Breast epithelium (tissue), 4 donors: ENCODE results near the gene CAB39. TPM values are rescaled to one million over a fixed set of nuclear protein-coding genes. Genes with fewer than 3 reads are reported as not detected.

Experiments used
- DNase-seq, 2 donors: peaks; one replicate each; pipeline ENCODE4 v3.0.0-alpha.2; 2019; ENCODE audit warnings: low spot score in 2 of 2
- H3K27ac ChIP-seq, 2 donors: fragments of 200-600 bp; sonication (generic) in 1 of 2; one replicate each; pipeline ENCODE4 v1.5.1; 2016 to 2019; ENCODE audit warnings: mild to moderate bottlenecking in 1 of 2
- H3K27me3 ChIP-seq, 2 donors: fragments of 200-600 bp; sonication (generic) in 1 of 2; one replicate each; pipeline versions ENCODE4 v1.5.1 to v1.6.0; 2017 to 2019; ENCODE audit warnings: control low read depth in 1 of 2, mild to moderate bottlenecking in 1 of 2
- H3K36me3 ChIP-seq: fragments of 200-600 bp; one replicate; pipeline ENCODE4 v1.5.1; 2019
- H3K4me1 ChIP-seq, 2 donors: fragments of 200-600 bp; sonication (generic); one replicate each; pipeline ENCODE4 v1.5.1; 2016 to 2019; ENCODE audit warnings: control low read depth in 1 of 2
- H3K4me3 ChIP-seq, 3 donors: fragments of 200-600 bp; sonication (generic); 1 replicate in 2 of 3; 2 replicates in 1 of 3; pipeline ENCODE4 v1.5.1; 2016 to 2019; ENCODE audit warnings: mild to moderate bottlenecking in 3 of 3, moderate library complexity in 2 of 3
- H3K9me3 ChIP-seq, 2 donors: fragments of 200-600 bp; sonication (generic) in 1 of 2; one replicate each; pipeline ENCODE4 v1.5.1; 2016 to 2019; ENCODE audit warnings: control low read depth in 1 of 2
- CTCF ChIP-seq, 3 donors: fragments of 450-650 bp; IDR thresholded peaks; one replicate each; pipeline ENCODE4 v1.5.1; 2016 to 2017; ENCODE audit warnings: antibody characterized with exemption in 3 of 3, mild to moderate bottlenecking in 3 of 3, moderate library complexity in 3 of 3
- POLR2A ChIP-seq: fragments of 450-650 bp; IDR thresholded peaks from one replicate; pipeline ENCODE4 v1.6.1; 2016; ENCODE audit warnings: antibody characterized with exemption, mild to moderate bottlenecking, moderate library complexity
- POLR2AphosphoS5 ChIP-seq, 3 donors: sonication (generic); formaldehyde crosslinking; IDR thresholded peaks; one replicate each; pipeline ENCODE4 v1.6.1; 2017; ENCODE audit warnings: antibody characterized with exemption in 3 of 3
- intact Hi-C: fragments of 100-400 bp; cut with DNase I; formaldehyde crosslinking; loops from one replicate; pipeline ENCODE4 v1.15.1; 2023; ENCODE audit warnings: low total_unique reads
- total RNA-seq, 3 donors: library from RNA; depleted of rRNA; stranded (reverse); fragments of >200 nt; gene quantifications; one replicate each; pipeline ENCODE4 v1.1.0, GENCODE V29; 2016

Gene CAB39
- total RNA-seq, 3 donors from 2014 or later, result 79.0 to 85.9 (median 83.4) TPM

DNA sequence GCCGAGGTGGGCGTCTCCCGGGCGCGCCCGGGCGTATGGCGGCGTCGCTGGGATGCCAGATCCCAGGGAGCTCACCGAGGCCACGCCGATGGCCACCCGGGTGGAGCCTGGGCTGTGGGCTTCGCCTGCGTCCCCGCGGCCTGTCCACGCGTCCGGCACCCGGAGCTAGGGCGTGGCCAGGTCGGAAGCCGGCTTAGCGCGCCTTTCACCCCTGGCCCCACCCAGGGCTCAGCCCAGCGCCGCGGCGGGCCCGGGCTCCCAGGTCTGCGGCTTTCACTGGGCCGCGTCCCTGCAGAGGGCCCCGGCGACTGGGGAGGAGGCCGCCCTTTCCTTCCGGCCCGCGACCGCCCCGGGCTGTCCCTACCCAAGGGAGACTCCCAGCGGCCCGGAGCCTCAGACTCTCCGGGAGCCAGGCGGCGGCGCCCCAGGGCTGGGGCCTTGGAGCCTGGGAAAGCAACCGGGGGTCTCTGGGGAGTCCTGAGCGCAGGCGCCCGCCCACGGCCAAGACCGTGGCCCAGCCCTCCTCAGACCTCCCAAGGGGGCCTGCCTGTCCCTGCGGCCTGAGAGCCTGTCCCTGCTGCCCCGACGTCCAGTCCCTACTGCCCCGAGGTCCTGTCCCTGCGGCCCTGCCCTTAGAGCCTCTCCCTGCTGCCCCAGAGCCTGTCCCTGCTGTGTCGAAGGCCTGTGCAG is 115.8 kb downstream of the CAB39 start:
- Histone ChIP-seq H3K27me3 (peaks cover 0 to 30% of the 10 kb centered on the region in 2 donors), H3K27ac (no peak overlapping the region), H3K36me3 (no peaks in the 10 kb centered on the region), H3K4me1 (no peaks in the 10 kb centered on the region), H3K4me3 (peak overlapping the region; percentile 10 to 70 (median 41)), H3K9me3 (peaks cover 4 to 6% of the 10 kb centered on the region in 2 donors)
- DNase-seq, result no peak
- intact Hi-C loops, result no loop called here
- no peak for TF ChIP-seq CTCF (IDR thresholded peaks at IDR 0.05)
- no peak for TF ChIP-seq POLR2A
- TF ChIP-seq POLR2AphosphoS5 (IDR thresholded peaks at IDR 0.05), result no peak

GRCh38 chr2:230829293-230829692 is 116.7 kb downstream of the CAB39 start:
- TF ChIP-seq POLR2A, result no peak
- no peak for TF ChIP-seq CTCF (IDR thresholded peaks at IDR 0.05)
- no peak for TF ChIP-seq POLR2AphosphoS5 (IDR thresholded peaks at IDR 0.05)
- no peaks in the 10 kb centered on the region for H3K4me1 ChIP-seq
- H3K27me3 ChIP-seq, result peaks cover 0 to 30% of the 10 kb centered on the region in 2 donors
- H3K4me3 ChIP-seq, result no peak overlapping the region
- intact Hi-C loops, result no loop called here
- peaks cover 4 to 6% of the 10 kb centered on the region in 2 donors for H3K9me3 ChIP-seq
- H3K27ac ChIP-seq, result no peak overlapping the region
- no peaks in the 10 kb centered on the region for H3K36me3 ChIP-seq
- no peak for DNase-seq

GRCh38 chr2:230829959-230830358 is 117.3 kb downstream of the CAB39 start:
- Histone ChIP-seq H3K4me1 (no peaks in the 10 kb centered on the region), H3K27me3 (peaks cover 0 to 30% of the 10 kb centered on the region in 2 donors), H3K36me3 (no peaks in the 10 kb centered on the region), H3K27ac (no peak overlapping the region), H3K9me3 (peaks cover 4 to 6% of the 10 kb centered on the region in 2 donors), H3K4me3 (no peak overlapping the region)
- intact Hi-C loops, result loop anchor here (5.0 kb wide), 1 partner anchor 162 kb away; no protein-coding TSS in a partner anchor
- no peak for TF ChIP-seq POLR2AphosphoS5 (IDR thresholded peaks at IDR 0.05)
- TF ChIP-seq POLR2A, result no peak
- no peak for DNase-seq

- TF ChIP-seq POLR2A (no peak), POLR2AphosphoS5 (IDR thresholded peaks at IDR 0.05) (no peak), CTCF (IDR thresholded peaks at IDR 0.05) (no peak)
- Histone ChIP-seq H3K36me3 (no peaks in the 10 kb centered on the region), H3K9me3 (peaks cover 4 to 6% of the 10 kb centered on the region in 2 donors), H3K27ac (no peak overlapping the region), H3K4me1 (no peaks in the 10 kb centered on the region), H3K27me3 (peaks cover 0 to 30% of the 10 kb centered on the region in 2 donors), H3K4me3 (no peak overlapping the region)
- no peak for DNase-seq
- intact Hi-C loops, result loop anchor here (5.0 kb wide), 1 partner anchor 162 kb away; no protein-coding TSS in a partner anchor
Measured at GRCh38 chr2:230830428-230830827, 117.8 kb downstream of the CAB39 start.

DNA sequence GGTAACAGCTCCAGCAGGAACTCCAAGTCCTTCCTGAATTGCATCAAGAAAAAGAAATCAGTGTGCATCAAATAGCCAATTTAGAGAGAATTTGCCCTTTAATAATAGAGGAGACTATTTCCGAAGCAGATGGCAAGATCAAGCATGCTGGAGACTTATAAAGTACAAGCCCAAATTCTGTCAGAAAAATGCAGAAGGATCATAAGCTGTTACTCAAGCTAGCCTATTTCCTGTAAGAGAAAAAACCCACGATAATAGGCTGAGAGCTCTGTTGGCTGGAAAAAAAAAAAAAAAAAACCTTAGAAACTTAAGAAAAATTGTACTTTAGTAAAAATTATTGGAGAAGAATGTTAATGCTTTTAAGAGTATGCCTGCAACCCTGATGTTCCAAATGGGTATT is 127.7 kb downstream of the CAB39 start:
- no peak for DNase-seq
- Histone ChIP-seq H3K9me3 (peaks cover 0 to 10% of the 10 kb centered on the region in 2 donors), H3K4me3 (no peak overlapping the region), H3K27ac (no peak overlapping the region), H3K27me3 (no peaks in the 10 kb centered on the region), H3K36me3 (no peaks in the 10 kb centered on the region), H3K4me1 (no peaks in the 10 kb centered on the region)
- intact Hi-C loops, result no loop called here
- TF ChIP-seq POLR2AphosphoS5 (IDR thresholded peaks at IDR 0.05) (no peak), CTCF (IDR thresholded peaks at IDR 0.05) (no peak), POLR2A (no peak)
